Non-pigmented ciliary epithelial cell (primary cell): ENCODE data around the gene TAF9B.
"Not testable (repeated sequence)": the region's sequence is repeated elsewhere in the genome, so short reads cannot be mapped to it uniquely, and the experiment has no call there.

ENCODE experiments used
- DNase-seq: peaks from one replicate; pipeline ENCODE4 v3.0.0-alpha.2; 2010; ENCODE audit warnings: low read depth

TAF9B gene

DNA sequence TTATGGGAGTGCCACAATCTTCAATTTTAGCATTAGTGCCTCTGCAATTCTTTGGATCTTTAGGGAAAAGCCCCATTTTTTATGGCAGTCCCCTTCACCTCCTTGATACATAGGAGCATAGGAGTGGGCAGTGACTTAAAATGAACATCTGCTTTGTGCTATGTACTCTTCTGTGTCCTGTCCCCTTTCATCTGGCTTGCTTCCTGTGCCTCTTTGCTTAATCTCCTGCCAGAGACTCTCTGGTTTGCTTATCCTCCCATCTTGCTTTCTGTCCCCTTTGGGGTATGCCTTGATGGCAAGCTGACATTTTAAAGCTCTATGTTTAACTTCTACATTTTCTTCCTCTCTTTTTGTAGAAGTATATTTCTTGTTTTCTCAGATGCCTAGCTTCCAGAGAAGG lies 23.1 kb downstream of the TAF9B start:
- no peak for DNase-seq

DNA sequence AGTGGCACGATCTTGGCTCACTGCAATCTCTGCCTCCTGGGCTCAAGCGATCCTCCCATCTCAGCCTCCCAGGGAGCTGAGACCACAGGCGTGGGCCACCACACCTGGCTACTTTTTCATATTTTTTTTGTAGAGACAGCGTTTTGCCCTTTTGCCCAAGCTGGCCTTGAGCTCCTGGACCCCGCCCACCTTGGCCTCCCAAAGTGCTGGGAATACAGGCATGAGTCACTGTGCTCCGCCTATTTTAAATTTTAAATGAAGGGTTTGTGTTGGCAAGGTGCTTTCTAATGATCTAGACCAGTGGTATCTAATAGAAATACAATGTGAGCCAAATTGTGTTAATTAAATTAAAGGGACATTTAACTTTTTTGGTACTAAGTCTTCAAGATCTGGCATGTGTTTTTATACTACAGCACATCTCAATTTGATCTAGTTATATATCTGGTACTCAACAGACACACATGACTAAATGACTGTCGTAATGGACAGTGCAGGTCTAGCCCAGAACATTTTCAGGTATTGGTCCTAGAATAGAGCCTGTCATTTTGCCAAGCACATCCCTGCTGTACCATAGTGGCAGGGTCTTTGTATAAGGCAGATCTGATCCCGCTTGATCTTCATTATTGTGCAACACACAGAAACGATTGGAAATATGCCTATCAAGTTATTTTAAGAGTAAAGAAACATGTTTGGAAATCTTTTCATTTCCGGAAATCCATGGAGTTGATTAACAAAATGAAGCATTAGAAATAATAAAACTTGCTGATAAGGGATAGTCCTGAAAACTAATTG lies 28.1 kb downstream of the TAF9B start:
- no peak for DNase-seq

DNA sequence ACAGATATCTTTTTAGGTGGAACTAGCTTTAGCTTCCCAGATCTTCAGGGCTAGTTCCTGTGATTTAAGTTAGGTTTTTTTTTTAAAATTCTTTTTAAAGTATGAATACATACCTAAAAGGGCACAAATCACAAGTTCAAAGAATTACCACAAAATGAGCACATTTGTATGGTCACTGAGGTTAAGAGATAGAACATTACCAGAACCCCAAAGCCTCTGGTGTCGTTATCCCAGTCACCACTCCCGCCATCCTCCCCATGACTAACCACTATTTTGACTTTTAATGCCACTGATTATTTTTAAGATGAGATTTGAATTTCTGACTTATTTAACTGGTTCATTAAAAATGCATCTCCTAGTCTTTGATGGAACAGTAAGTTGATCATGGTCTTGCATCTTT lies 30.0 kb downstream of the TAF9B start:
- no peak for DNase-seq

DNA sequence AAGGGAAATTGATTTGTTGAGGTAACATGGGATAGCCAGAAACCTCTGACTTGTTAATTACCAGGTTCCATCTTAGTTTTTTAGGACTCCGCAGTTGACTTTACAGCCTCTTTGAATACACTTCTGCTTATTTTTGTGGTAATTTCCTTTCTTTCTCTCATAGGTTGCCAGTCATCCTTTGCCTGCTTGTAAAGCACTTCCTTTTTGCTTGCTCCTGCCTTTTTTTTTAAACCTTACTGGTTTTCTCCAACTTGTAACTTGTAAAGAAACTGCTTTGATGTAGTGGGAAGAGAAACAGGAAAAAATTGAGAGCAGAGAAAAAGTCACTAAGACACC lies 32.8 kb downstream of the TAF9B start:
- no peak for DNase-seq

DNA sequence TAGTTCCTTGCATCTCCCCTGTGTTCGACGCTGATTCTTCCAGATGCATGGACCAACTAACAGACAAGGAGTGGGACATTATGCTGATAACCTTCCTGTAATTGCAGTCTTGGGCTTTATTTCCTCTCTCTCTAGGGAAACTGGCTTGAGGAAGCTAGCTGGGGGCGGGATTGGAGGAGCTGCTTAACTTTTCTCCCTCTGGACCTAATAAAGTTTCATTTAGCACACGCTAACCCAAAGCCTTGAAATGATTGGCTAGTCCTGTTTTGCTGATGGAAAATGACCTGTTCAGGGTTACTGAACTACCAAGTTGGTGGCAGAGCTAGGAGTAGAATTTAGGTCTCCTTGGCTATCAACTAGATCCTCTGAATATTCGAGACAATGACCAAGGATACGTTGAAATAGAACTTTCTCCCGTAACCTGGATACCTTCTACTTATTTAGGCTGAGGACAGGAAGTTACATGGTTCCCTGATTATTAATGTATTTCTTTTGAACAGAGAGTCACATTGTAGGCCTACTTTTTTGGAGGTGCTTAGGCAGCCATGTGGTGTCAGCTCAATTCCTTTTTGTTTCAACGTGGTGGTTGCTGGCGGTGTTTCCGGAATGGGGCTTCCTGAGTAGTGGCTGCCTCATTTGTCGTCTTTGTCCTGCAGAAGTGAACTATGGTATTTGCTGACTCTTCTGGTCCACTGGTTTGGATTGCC lies 33.4 kb downstream of the TAF9B start:
- no peak for DNase-seq

DNA sequence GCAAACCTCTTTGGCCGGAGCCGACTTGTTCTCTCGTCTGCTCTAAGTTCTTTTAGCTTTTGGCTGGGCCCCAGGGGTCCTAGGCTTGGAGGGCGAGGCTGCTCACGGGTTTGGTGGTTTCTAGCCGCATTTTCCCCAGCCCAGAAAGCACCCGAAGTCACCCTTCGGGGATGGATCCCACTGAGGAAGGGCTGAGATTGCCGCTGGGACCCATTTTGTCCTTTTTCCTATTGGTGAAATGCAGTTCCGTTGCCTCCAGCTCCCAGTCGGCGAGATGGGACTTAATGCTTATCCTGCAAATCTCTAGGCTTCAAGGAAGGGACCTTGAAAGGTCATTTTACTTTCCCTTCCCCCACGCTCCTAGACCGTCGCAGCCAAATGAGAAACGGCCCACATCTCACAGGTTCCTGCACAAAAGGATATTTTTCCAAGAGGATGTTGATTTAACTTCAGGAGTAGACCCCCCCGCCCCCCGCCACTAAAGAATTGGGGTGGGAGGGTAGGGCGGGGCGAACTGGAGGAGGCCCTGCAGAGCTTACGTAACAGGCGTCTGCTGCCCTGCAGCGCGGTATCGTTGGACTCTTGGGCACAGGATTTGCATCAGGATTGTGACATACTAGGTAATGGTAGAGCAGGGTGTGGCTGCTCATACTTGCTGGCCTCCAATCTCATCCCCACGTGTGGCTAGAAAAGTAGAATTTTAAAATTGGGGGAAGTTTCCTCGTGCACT lies 34.8 kb downstream of the TAF9B start:
- no peak for DNase-seq

DNA sequence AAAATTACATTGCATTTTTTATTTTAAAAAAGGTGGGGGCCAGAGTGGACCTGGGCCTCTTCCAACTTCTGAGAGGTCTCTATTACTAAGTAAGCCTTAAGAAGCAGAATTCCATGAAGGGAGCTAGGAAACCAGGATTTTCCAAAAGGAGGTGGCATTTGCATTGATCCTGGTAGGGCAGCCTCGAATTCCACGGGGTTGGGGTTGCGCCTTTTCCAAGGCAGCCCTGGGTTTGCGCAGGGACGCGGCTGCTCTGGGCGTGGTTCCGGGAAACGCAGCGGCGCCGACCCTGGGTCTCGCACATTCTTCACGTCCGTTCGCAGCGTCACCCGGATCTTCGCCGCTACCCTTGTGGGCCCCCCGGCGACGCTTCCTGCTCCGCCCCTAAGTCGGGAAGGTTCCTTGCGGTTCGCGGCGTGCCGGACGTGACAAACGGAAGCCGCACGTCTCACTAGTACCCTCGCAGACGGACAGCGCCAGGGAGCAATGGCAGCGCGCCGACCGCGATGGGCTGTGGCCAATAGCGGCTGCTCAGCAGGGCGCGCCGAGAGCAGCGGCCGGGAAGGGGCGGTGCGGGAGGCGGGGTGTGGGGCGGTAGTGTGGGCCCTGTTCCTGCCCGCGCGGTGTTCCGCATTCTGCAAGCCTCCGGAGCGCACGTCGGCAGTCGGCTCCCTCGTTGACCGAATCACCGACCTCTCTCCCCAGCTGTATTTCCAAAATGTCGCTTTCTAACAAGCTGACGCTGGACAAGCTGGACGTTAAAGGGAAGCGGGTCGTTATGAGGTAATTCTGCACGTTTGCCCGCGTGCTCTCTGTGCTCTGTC lies 35.6 kb downstream of the TAF9B start, which contains the start of gene PGK1:
Gene PGK1, plus strand, starts transcription at position 626 of the 824 bp plus-strand sequence. Its CDS starts 93 bp downstream, at position 719.
- peak; percentile 82 for DNase-seq

DNA sequence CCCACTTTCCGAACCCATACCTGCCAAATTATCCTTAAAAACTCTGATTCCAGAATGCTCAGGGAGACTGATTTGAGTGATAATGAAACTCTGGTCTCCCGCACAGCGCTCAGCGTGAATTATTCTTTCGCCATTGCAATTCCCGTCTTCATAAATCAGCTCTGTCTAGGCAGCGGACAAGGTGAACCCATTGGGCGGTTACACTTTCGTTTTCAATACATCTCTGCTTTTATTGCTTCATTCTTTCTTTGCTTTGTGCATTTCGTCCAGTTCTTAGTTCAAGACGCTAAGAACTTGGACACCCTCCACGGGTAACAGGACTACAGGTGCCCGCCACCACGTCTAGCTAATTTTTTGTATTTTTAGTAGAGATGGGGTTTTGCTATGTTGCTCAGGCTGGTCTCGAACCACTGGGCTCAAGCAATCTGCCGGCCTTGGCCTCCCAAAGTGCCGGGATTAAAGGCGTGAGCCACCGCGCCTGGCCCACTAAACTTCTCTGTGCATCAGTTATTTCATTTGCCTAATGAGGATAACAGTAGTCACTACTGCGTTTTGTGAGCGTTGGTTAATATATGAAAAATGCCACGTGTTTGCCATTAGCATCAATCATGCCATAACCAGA lies 36.3 kb downstream of the TAF9B start:
- DNase-seq = no peak

DNA sequence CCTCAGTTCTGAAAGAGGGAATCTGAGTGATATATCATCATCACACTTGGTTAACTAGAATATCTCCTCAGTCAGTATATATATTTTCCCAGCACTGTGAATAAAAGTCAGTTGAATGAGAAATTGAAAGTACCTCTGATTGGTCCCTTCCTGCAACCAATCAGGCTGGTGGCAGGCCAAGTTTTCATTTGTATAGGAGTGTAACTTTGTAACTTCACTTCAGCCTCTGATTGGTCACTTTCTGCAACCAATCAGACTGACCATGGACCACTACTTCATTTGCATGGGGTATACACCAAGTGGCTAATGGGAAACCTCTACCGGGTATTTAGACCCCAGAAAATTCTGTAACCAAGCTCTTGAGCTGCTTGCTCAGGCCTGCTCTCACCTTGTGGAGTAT lies 37.4 kb downstream of the TAF9B start:
- no peak for DNase-seq

DNA sequence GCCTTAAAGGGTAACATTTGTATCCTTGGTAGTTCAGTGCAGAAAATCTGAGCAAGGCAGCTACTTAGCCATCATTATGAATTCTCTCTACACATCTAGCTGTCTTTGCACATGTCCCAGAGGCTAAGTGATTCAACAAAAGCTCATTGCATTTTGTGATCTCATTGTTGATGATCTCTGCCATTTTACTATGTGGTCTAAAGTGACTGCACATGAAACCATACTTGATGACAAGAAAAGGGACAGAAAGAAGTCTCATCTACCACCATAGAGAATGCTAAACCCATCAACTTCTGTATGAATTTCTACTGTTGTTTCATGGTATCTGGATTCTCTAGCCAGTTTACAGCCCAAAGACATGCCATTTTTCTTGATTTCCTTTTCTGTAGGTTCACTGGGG lies 41.3 kb downstream of the TAF9B start:
- DNase-seq = no peak

DNA sequence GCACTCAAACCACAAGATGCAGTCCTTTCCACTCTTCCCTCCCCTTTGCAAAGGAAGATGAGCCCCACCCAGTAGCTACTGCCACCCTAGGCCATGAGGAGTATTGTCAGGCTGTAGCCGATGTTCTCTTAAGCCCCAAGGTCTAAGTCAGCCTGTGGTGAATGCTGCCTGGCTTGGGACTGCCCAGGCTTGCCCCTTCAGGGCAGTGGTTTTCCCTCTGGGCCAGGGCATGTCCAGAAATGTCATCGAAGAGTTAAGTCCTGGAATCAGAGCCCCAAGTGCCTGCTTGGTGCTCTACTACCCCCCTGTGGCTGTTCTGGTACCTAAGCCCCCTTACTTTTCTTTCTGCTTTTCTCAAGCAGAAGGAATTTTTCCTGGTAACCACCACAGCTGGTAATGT lies 47.2 kb downstream of the TAF9B start:
- no peak for DNase-seq

DNA sequence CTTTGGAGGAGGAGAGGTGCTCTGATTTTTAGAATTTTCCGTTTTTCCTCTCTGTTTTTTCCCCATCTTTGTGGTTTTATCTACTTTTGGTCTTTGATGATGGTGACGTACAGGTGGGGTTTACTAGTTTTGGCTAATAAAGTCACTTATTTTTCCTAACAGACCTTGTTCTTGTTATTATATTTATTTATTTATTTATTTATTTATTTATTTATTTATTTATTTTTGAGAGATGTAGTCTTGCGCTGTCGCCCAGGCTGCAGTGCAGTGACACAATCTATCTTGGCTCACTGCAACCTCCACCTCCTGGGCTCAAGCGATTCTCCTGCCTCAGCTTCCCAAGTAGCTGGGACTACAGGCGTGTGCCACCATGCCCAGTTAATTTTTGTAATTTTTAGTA lies 58.0 kb downstream of the TAF9B start:
- DNase-seq = not testable (repeated sequence)
